HG02763 (cell line): ENCODE data around the gene SH3TC1.

Experiments
- ATAC-seq: cut with Tn5 transposase; IDR thresholded peaks from one replicate; pipeline ENCODE4 v1.9.1; 2021; ENCODE audit warnings: mild to moderate bottlenecking, moderate library complexity; ENCODE audit not compliant: unreplicated experiment

Gene SH3TC1

GRCh38 chr4:8197521-8197920 lies 1.6 kb upstream of the SH3TC1 start:
- no peak for ATAC-seq

GRCh38 chr4:8198206-8198905 lies 734 bp upstream of the SH3TC1 start:
- ATAC-seq, result peak; percentile 1

- ATAC-seq, result no peak
Measured at GRCh38 chr4:8199594-8200301, 658 bp downstream of the SH3TC1 start.

GRCh38 chr4:8200302-8200975 lies 1.3 kb downstream of the SH3TC1 start:
- no peak for ATAC-seq

GRCh38 chr4:8201321-8201781 lies 2.3 kb downstream of the SH3TC1 start:
- no peak for ATAC-seq

GRCh38 chr4:8202108-8203051 lies 3.3 kb downstream of the SH3TC1 start:
- ATAC-seq, result no peak

- no peak for ATAC-seq
Measured at GRCh38 chr4:8203052-8203401, 3.9 kb downstream of the SH3TC1 start.

GRCh38 chr4:8203817-8204216 lies 4.7 kb downstream of the SH3TC1 start:
- ATAC-seq, result no peak

GRCh38 chr4:8204576-8205227 lies 5.6 kb downstream of the SH3TC1 start:
- ATAC-seq, result no peak

- ATAC-seq, result no peak
Measured at GRCh38 chr4:8205241-8205707, 6.2 kb downstream of the SH3TC1 start.

GRCh38 chr4:8205749-8206611 lies 6.9 kb downstream of the SH3TC1 start:
- ATAC-seq, result no peak

- no peak for ATAC-seq
Measured at GRCh38 chr4:8207314-8207713, 8.2 kb downstream of the SH3TC1 start.

GRCh38 chr4:8208565-8208964 lies 9.5 kb downstream of the SH3TC1 start:
- no peak for ATAC-seq

GRCh38 chr4:8209181-8209874 lies 10.2 kb downstream of the SH3TC1 start:
- no peak for ATAC-seq

- no peak for ATAC-seq
Measured at GRCh38 chr4:8210010-8210409, 10.9 kb downstream of the SH3TC1 start.

- ATAC-seq, result no peak
Measured at GRCh38 chr4:8210616-8211015, 11.5 kb downstream of the SH3TC1 start.

GRCh38 chr4:8211251-8211650 lies 12.2 kb downstream of the SH3TC1 start:
- no peak for ATAC-seq

- no peak for ATAC-seq
Measured at GRCh38 chr4:8211737-8212581, 12.9 kb downstream of the SH3TC1 start.
